Head of caudate nucleus (tissue), 42 donors: Measurements from ENCODE around the gene SLC12A8.

Experiments
- DNase-seq, 42 donors: peaks; one replicate each; pipeline versions ENCODE4 v3.0.0 to v3.0.0-alpha.2; 2020 to 2021; ENCODE audit warnings: mixed read lengths in 7 of 42
- intact Hi-C: fragments of 100-400 bp; cut with DNase I; formaldehyde crosslinking; loops from one replicate; pipeline ENCODE4 v1.15.0; 2022

SLC12A8 gene

DNA sequence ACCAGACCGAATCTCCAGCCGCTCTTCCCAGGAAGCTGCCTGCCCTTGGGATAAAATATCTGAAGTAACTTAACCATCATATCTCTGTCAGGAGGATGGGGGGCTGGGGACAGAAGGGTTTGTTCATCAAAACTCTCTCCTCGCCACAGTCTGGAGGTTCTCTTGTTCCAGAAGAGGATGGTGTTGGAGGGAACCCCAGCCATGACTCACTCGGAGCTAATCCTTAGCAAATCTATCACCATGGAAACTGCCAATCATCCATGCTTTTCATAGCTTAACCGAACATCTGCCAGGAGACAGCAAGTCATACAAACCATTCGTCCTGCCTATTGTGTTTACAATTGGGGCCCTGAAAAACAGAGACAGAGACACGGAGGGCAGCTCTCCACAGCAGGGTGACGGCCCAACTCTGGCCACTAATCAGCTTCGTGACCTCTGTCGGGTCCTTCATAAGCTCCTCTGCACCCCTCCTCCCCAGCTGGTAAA lies 83.0 kb downstream of the SLC12A8 start:
- intact Hi-C loops: loop anchor here (10.0 kb wide), 1 partner anchor 75 kb away; the partner anchor contains the start of gene HEG1
- peak; percentile 29 to 94 (median 70) for DNase-seq

DNA sequence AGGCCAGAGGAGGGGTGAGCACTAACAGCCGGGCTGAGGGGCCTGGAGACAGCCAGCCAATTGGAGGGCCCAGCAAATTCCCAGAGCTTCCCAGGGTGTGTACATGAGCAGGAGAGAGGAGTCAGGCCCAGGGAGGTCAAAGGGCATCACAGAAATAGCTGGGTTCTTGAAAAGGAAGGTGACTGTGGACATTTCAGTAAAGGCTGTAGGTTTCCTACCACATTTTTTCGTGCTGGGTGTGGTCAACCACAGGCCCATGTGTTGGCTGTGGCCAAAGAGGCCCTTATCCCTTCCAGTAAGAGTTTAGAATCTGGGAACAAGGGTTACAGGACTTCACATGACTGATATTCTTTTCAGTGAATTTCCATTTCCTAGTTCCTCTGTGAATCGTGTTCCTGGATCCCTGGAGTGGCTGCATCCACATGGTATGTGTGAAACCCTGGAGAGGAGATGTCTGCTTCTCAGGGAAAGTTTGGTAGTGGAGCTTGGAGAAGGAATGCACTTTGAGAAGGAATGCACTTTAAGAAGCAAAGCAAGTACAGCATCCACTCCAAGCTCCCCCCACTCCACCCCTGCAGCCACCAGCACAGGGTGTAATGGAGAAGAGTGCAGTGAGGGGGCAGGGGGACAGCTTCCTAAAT lies 83.6 kb downstream of the SLC12A8 start:
- peak in 16 of 42 donors; percentile 20 to 68 (median 49) for DNase-seq
- intact Hi-C loops: loop anchor here (10.0 kb wide), 1 partner anchor 74 kb away; the partner anchor contains the start of gene HEG1

DNA sequence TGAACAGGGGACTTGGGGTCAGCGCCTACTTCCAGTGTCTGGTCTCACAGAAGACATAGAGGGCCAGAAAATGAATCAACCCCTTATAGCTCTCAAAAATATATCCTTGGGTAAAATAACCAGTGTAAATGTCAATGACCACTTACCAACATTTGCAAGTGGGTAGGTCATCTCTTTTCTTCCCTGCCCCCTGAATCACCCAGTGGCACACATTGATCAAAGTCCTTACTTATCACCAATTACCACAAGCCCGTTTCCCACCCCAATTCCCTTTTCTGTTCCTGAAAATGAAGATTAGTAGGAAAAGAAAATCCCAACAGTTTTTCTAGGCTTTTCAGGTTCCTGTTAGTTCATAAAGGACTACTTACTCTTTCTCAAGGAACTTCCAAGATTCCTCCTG lies 86.2 kb downstream of the SLC12A8 start:
- no peak for DNase-seq
- intact Hi-C loops: loop anchor here (10.0 kb wide), 1 partner anchor 72 kb away; the partner anchor contains the start of gene HEG1

DNA sequence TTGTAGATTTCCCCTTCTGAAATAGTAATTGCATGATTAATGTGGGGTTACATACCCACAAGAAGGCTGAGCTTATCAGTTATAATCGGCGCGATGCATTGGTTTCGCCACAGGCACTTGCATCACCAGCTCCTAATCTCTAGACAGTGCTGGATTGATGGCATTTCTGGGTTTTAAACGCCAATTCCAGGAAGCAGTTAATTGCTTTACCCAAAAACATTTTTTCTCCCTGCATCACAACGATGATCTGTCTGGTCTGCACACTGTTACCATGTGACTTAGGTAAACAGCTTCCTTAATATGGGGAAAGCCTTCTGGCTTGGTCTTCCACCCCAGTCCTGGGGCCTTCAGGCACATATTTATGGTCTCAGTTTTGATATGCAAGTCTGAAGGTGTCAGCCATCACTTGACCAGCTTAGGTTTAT lies 86.7 kb downstream of the SLC12A8 start:
- intact Hi-C loops: loop anchor here (10.0 kb wide), 1 partner anchor 71 kb away; the partner anchor contains the start of gene HEG1

DNA sequence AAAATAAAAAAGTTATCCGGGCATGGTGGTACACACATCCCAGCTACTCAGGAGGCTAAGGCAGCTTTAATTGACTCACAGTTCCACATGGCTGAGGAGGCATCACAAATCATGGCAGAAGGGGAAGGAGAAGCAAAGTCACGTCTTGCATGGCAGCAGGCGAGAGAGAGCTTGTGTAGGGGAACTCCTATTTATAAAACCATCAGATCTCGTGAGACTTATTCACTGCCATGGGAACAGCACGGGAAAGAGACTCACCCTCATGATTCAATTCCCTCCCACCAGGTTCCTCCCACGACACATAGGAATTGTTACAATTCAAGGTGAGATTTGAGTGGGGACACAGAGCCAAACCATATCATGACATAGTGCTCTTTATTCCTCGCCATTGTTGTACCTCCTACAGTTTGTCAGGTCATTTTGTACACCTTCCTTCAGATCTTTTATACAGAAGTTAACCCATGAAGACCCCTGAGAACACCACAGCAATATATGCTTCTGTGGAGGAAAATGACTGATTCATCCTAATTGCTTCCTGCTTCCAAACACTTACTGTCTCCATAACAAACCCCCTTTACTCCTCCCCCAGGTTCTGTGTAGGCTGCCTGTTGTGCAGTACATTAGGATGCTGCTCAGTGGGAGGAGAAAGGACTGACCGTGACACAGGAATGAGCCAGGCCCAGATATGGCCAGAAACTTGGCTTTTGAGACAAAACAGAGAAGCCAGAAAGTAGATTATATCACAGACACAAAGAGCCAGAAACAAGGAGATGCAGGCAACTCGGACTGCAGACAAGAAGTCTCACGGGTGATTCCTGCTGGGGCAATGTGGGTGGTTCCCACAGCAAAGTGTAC lies 88.9 kb downstream of the SLC12A8 start:
- intact Hi-C loops: loop anchor here (10.0 kb wide), 1 partner anchor 69 kb away; the partner anchor contains the start of gene HEG1
- peak in 2 of 42 donors; percentile 10 to 14 for DNase-seq

More for the DNA sequence above, 86.7 kb downstream of the SLC12A8 start:
- peak in 1 of 42 donors; percentile 4 for DNase-seq

DNA sequence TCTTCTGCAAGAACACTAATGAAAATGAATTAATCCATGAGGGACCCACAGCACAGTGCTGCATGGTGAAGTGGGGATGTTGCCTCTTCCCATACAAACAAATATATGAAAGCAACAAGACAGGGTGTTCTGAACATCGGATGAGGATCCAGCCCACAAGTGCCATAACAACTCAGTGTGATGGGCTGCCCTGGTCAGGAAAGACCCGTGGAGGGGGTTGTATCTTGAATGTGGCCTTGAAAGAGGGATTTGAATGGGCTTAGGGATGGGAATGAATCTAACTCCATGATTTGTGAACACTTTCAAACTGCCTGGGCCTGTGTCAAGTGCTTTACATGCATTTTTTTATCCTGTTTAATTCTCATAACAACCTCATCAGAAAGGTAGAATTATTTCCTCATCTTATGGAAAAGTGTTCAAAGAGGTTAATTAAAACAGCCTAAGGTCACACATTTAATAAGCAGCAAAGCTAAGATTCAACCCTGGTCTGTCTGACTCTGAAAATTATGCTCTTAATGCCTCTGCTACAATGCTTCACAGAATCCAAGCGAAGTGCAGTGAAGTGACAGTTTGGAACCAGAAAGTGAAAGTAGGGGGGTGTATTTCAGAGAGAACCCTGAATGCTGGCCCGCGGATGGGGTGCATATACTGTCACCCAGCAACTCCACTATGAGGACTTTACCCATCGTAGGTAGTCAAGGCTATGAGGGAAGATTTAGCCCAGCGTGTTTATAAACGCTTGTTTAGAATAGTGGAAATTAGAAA lies 91.1 kb downstream of the SLC12A8 start:
- peak in 4 of 42 donors; percentile 31 to 55 (median 51) for DNase-seq
- intact Hi-C loops: loop anchor here (10.0 kb wide), 1 partner anchor 67 kb away; the partner anchor contains the start of gene HEG1

DNA sequence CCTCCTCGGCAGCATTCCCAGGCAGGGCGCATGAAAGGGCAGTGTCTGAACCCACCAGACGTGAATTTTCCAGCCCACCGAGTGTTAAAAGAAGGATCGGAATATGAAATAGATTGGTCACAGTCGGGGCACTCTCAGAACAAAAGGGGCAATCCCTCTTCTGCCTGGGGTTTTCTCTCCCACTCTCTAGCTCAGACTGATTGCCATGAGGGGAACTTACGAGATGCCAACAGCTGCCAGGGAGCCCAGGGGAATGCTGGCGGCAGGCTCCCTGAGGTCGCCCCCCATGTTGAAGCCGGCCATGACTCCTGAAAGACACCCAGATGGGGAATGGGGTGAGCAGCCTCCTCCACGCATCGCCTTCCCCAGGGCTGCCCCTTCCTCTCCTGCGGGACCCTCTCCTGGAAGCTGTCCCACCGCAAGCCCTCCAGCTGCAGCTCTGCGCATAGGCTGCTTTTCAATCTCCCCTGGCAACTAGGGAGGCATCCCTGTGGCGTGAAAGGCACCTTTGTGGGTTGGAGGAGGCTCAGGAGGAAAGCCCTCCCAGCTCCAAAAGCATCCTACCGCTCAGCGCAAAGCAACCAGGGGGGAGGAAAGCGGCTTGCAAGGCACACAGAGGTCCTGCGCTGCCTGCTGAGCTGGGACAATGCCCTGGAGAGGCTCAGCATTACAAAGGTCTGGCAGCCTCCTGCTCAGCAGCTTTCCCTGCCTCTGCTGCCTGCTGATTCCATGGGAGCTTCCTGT lies 92.0 kb downstream of the SLC12A8 start:
- intact Hi-C loops: loop anchor here (10.0 kb wide), 1 partner anchor 66 kb away; the partner anchor contains the start of gene HEG1

DNA sequence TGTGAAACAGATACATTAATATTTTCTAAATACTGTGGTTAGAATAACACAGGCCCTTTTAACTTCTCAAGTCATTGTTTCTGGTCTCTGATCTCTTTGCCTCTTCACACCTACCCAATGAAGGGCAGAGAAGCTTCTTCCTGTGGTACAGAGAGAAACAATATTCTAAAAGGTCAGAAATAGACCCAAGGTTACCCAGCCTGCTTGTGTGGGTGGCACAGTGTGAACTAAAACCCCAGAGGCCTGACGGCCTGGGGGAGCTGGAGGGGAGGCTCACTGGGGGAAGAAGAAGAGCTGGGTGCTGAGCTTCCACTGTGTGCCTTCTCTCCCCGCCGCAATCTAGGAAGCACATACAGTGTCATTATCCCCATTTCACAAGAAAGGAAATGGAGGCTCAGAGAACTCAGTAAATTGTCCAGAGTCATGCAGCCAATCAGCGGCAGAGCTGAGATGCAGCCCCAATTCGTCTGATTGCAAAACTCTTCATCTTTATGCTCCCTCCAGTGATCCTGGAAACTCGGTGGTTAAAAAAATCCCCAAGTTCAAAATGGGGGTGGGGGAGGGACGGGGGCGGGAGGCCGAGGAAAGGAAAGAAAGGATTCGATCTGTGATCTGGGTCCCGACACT lies 92.7 kb downstream of the SLC12A8 start:
- peak in 2 of 42 donors; percentile 30 to 42 for DNase-seq
- intact Hi-C loops: loop anchor here (10.0 kb wide), 1 partner anchor 65 kb away; the partner anchor contains the start of gene HEG1

More for the DNA sequence above, 92.0 kb downstream of the SLC12A8 start:
- DNase-seq: peak; percentile 44 to 90 (median 74)

DNA sequence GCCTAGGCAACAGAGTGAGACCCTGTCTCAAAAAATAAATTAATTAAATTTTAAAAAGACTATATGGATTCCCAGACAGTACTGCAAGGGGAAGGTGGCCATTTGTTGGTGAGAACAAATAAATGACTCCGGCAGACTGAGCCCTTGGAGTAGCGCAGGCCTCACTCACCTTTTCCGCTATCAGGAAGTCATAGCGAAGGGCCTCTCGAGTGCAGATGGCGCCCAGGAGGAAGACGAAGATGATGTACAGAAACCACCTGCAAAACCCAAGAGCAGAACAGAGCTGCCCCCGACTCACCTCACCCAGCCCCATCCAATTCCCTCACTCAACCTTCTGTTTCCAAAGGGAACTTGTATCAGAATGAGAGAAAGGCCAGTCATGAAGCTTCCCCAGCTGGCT lies 93.9 kb downstream of the SLC12A8 start:
- peak in 1 of 42 donors; percentile 29 for DNase-seq
- intact Hi-C loops: no loop called here

DNA sequence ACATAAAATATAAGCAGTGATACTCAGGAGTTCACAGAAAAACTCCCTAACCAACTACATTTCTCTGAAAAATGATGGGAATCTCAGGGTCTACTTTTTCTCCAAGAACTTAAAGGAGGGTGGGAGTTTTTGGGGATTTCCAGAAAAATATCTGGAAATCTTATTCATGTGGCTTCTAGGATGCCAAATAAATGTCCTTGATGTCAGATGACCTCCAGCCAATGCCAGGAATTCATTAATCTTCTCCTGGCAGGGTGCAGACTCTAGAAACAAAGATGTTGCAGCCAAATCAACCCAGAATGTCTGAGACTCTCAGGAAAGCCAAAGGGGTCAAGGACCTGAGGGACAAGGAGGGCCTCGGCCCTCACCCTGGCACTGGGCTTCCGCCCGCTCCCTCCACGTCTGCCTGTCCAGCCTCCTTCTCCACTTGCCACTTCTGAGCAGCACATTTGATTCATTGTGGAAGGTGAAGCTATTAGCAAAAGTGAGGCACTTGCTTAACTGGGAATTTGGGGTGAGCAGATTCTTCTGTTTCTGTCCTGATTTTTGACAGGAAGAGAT lies 94.8 kb downstream of the SLC12A8 start:
- intact Hi-C loops: no loop called here
- no peak for DNase-seq

DNA sequence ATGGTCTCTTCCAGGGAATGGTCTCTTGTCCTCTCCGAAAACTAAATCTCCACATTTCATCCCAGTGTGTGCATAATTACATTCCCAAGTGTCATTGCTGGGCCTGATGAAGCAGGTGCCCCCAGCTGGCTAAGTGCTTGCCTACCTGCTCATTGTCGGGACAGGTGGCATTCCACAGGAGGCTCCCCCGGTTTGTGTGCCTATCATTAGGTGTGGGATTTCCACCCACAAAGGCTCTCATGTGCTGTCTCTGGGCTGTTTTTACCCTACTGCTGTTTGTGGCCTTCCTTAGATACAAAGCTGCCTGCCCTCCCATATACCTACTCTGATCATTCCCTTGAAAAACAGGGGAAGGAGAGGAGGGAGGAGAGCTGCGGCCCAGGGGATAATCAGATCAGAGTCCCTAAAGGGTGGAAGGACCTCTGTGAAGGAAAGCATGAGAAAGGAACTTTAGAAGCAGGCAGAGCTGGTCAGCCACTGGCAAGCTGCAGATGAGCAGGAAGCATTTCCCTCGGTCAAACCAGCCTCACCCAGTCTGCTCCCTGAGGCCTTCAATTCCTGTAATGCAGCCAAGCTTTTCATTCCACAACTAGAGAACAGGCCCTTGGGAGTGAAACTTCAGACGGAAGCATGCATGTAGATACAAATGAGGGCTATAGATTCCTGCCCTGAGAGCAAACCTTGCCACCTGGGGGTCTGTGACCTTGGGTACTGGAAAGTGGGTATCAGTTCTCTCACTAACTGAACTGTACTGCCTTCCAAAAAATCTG lies 96.1 kb downstream of the SLC12A8 start:
- intact Hi-C loops: no loop called here
- DNase-seq: no peak

DNA sequence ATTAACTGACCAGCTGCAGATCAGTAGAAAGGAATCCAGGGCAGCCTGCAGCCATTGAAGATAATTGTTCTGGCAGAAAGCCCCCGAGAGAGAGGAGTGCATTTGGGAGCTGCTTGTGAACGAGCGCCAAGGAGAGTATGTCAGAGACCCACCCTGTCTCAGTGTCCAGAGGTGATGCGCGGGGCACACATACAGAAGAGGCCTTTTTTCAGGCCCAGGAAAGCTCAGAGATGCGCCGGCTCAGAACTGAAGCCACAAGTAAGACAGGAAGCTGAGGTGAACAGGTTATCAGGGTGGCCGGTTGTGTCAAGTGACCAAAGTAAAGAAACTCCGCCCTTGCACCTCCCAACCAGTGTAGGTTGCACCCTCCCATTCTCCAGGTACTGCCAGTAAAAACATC lies 96.9 kb downstream of the SLC12A8 start:
- intact Hi-C loops: no loop called here
- DNase-seq: no peak

DNA sequence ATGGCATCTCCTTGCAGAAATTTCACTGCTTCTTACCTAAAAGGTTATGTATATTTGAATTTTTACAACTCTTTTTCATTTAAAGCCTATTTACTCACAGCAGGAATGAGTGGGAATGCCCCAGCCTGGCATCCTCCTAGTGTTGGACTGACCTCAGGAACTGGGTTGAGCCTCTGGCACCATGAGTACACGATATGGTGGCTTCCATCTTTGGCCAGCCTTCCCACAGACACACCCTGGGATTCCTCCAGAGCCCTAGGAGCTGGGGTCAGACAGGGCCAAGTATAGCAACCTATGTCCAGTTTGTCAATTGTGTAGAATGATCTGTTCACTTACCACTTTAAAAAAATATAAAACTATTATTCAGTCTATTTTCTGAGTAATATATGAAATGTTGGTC lies 99.6 kb downstream of the SLC12A8 start:
- intact Hi-C loops: no loop called here

DNA sequence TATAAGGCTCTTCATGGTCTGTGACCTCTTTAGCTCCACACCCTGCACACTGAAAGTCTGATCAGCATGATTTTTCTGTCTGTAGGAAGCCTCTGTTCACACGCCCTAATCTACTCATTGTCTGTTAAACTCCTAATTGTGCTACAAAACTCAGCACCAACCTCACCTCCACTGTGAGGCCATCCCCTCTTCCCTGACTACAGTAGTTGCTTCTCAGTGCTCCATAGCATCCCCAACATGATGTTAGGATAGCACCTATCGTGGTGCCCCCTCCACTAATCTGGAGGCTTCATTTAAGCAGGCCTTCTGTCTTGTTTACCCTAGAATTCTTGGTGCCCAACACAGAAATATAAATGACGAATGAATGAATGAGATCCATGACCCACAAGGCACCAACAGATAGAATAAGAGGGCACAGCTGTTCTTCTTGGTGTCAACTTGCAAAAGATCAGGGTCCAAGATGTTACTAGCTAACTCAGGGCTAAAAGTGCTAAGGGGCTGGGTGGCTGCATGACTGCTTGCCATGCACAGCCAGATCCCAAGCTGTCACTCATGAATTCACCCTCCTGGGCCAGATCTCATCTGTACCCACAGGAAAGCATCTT lies 101.6 kb downstream of the SLC12A8 start:
- intact Hi-C loops: no loop called here
- DNase-seq: no peak

More for the DNA sequence above, 99.6 kb downstream of the SLC12A8 start:
- DNase-seq: no peak

DNA sequence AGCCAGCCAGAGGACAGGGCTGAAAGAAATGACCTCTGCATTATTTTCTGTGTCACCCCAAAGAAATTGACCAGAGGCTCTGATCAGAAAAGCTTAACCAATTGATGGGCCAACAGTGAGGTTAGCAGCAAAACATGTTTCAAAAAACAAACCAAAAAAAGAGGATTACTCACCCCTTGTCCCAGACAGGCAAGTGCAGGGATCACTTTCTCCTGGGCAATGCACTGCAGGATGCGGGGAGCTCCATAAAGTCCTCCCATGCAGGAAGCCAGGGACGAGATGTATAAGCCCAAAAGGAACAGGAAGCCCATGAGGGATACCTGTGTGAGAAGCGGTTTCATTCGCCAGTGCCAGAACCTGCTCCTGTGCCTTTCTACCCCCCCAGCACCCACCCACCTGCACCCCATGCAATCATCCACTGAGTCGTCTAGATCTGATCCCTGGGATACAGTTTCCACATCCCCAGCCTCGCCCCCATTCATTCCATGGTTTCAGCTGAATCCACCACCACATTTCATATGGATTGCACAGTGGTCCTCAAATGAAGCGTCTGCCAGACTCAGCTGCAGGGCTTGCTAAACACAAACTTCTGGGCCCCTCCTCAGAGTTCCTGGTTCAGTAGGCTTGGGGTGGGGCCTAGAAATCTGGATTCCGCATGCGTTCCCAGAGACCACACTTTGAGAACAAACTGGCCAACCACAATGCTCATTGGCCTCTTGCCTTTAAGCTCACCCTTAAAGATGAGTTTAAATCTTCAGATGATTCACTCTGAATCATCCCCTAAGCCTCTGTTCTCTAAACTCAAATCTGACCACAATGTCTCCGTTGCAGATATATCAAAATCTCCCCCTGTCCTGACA lies 102.3 kb downstream of the SLC12A8 start:
- DNase-seq: peak in 1 of 42 donors; percentile 34
- intact Hi-C loops: no loop called here
